ENCODE data around the gene IMP4. TPM values are rescaled to one million over a fixed set of nuclear protein-coding genes. Genes with fewer than 3 reads are reported as not detected.

The IMP4 gene
- total and polyA plus RNA-seq, 2 of the 13 experiments (the other 11 are each of a cell fraction or from before 2014, with no cell fraction given), result 142 to 158 TPM

DNA sequence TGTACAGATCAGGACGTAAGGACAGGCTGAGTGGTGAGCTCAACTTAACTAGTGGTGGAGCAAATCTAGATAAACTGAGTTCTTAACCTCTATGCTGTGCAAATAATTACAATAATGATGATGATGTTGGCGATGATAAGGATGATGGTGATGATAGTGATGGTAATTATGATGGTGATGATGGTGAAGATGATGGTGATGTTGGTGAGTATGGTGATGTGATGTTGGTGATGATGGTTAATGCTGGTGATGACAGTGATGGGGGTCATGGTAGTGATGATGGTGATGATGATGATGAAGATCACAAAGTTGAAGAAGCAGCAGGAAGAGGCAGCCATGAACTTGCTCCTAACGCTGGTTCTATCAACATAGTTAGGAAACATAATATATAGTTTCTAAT is 38.0 kb upstream of the IMP4 start (continued):
- TF ChIP-seq ZNF142 (CRISPR knock-in tag; IDR thresholded peaks at IDR 0.05) (no peak), CREB1 (IDR thresholded peaks at IDR 0.05) (peak; percentile 93), CREB1 (CRISPR knock-in tag; IDR thresholded peaks at IDR 0.05) (no peak), FOXP1 (IDR thresholded peaks at IDR 0.05) (peak; percentile 53; the same call in 1 of the 2 replicates), FOXP1 (CRISPR knock-in tag; IDR thresholded peaks at IDR 0.05) (no peak), NFKBIZ (CRISPR knock-in tag; IDR thresholded peaks at IDR 0.05) (no peak), GATAD2A (CRISPR knock-in tag; IDR thresholded peaks at IDR 0.05) (no peak), SP5 (CRISPR knock-in tag; IDR thresholded peaks at IDR 0.05; ENCODE audit: borderline replicate concordance, low read depth) (no peak), TRIM24 (CRISPR knock-in tag; IDR thresholded peaks at IDR 0.05) (no peak), WIZ (CRISPR knock-in tag; IDR thresholded peaks at IDR 0.05) (no peak), ATF7 (IDR thresholded peaks at IDR 0.05) (0 out of 2 replicates have a peak, but pooled peaks have one; percentile 22), ATF7 (CRISPR knock-in tag; IDR thresholded peaks at IDR 0.05) (no peak), BRD4 (CRISPR knock-in tag; IDR thresholded peaks at IDR 0.05) (no peak), AGO2 (optimal IDR thresholded peaks at IDR 0.05; ENCODE audit: low read depth, low read length) (no peak), ZBTB8A (CRISPR knock-in tag; IDR thresholded peaks at IDR 0.05; ENCODE audit: borderline replicate concordance, low read depth) (no peak), ZNF34 (CRISPR knock-in tag; IDR thresholded peaks at IDR 0.05; ENCODE audit: borderline replicate concordance) (no peak), HNF4G (IDR thresholded peaks at IDR 0.05; ENCODE audit: borderline replicate concordance, low read depth, low read length) (no peak), HNF4G (CRISPR knock-in tag; IDR thresholded peaks at IDR 0.05; ENCODE audit: borderline replicate concordance, low read depth) (no peak), NBN (conservative IDR thresholded peaks at IDR 0.05) (0 out of 2 replicates have a peak, but pooled peaks have one; percentile 44), ZNF704 (CRISPR knock-in tag; IDR thresholded peaks at IDR 0.05; ENCODE audit: borderline replicate concordance) (no peak), ZNF496 (CRISPR knock-in tag; IDR thresholded peaks at IDR 0.05; ENCODE audit: insufficient replicate concordance) (no peak), SSRP1 (CRISPR knock-in tag; IDR thresholded peaks at IDR 0.05) (no peak)
- TF ChIP-seq, protein P1, sequence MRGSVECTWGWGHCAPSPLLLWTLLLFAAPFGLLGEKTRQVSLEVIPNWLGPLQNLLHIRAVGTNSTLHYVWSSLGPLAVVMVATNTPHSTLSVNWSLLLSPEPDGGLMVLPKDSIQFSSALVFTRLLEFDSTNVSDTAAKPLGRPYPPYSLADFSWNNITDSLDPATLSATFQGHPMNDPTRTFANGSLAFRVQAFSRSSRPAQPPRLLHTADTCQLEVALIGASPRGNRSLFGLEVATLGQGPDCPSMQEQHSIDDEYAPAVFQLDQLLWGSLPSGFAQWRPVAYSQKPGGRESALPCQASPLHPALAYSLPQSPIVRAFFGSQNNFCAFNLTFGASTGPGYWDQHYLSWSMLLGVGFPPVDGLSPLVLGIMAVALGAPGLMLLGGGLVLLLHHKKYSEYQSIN (CRISPR knock-in tag; IDR thresholded peaks at IDR 0.05; ENCODE audit: borderline replicate concordance), result no peak
- TF ChIP-seq, protein P2, sequence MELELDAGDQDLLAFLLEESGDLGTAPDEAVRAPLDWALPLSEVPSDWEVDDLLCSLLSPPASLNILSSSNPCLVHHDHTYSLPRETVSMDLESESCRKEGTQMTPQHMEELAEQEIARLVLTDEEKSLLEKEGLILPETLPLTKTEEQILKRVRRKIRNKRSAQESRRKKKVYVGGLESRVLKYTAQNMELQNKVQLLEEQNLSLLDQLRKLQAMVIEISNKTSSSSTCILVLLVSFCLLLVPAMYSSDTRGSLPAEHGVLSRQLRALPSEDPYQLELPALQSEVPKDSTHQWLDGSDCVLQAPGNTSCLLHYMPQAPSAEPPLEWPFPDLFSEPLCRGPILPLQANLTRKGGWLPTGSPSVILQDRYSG (CRISPR knock-in tag; IDR thresholded peaks at IDR 0.05), result no peak
